GM12874 (cell line): ENCODE data around the gene ARL14.

Source experiments
- CTCF ChIP-seq: IDR thresholded peaks from 2 replicates; pipeline ENCODE4 v1.5.1; 2011; ENCODE audit warnings: low read depth, mild to moderate bottlenecking, control low read depth, low read length, moderate library complexity; ENCODE audit not compliant: insufficient read depth

Gene ARL14

GRCh38 chr3:160693191-160693590 is 16.2 kb downstream of the ARL14 start:
- TF ChIP-seq CTCF, result no peak

GRCh38 chr3:160694345-160694744 is 17.4 kb downstream of the ARL14 start:
- TF ChIP-seq CTCF, result no peak

GRCh38 chr3:160695003-160695402 is 18.0 kb downstream of the ARL14 start:
- no peak for TF ChIP-seq CTCF

- no peak for TF ChIP-seq CTCF
Observed at GRCh38 chr3:160695915-160696327, 19.0 kb downstream of the ARL14 start.

- no peak for TF ChIP-seq CTCF
Observed at GRCh38 chr3:160697637-160698380, 20.8 kb downstream of the ARL14 start.

GRCh38 chr3:160698599-160699195 is 21.7 kb downstream of the ARL14 start:
- TF ChIP-seq CTCF, result no peak

- TF ChIP-seq CTCF, result no peak
Observed at GRCh38 chr3:160701490-160701889, 24.5 kb downstream of the ARL14 start.
